GM08714 (cell line): Measurements from ENCODE around the gene P4HTM.

Experiments
- H3K4me3 ChIP-seq: fragments of 200-500 bp; sonication (Bioruptor generic); 2 replicates; pipeline ENCODE4 v1.5.1; 2014; ENCODE audit warnings: mild to moderate bottlenecking, low read length, inconsistent platforms
- ZNF274 ChIP-seq: IDR thresholded peaks from 2 replicates; pipeline ENCODE4 v1.6.1; 2012; ENCODE audit warnings: mild to moderate bottlenecking, low read depth, low read length

P4HTM gene

GRCh38 chr3:49021213-49021812 is 31.3 kb downstream of the P4HTM start:
- no peak for TF ChIP-seq ZNF274
- peak overlapping the region; percentile 77 for H3K4me3 ChIP-seq

- no peak for TF ChIP-seq ZNF274
- H3K4me3 ChIP-seq, result peak within 1 kb of the TSS; percentile 77
Observed at GRCh38 chr3:49021813-49022687, 32.0 kb downstream of the P4HTM start, which contains the start of gene NDUFAF3. Gene NDUFAF3, plus strand, starts transcription at chr3:49022121. Its CDS starts 24 bp downstream, at chr3:49022145.

GRCh38 chr3:49022688-49023171 is 32.7 kb downstream of the P4HTM start:
- TF ChIP-seq ZNF274, result no peak

GRCh38 chr3:49023775-49024174 is 33.7 kb downstream of the P4HTM start:
- TF ChIP-seq ZNF274, result no peak
- no peak overlapping the region for H3K4me3 ChIP-seq

More at GRCh38 chr3:49022688-49023171, 32.7 kb downstream of the P4HTM start:
- H3K4me3 ChIP-seq, result peak overlapping the region; percentile 77

DNA sequence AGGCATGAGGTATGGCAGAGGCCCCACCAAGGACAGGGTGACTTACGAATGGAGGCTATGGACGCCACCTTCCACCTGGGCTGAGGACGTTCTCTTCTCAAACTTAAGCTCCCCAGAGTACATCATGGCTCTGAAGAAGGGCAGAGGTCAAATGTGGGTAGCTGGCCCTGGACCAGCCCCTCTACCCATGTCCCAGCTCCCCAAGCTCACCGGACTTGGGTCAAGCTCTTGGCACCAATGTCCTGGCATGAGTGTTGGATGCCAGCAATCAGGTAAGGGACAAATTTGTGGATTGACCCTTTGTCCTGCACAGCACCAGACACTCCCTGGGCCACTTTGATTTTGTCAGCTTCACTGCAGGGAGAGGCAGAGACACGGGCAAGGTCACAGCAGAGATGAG is 34.4 kb downstream of the P4HTM start:
- H3K4me3 ChIP-seq, result no peak overlapping the region
- TF ChIP-seq ZNF274, result no peak

DNA sequence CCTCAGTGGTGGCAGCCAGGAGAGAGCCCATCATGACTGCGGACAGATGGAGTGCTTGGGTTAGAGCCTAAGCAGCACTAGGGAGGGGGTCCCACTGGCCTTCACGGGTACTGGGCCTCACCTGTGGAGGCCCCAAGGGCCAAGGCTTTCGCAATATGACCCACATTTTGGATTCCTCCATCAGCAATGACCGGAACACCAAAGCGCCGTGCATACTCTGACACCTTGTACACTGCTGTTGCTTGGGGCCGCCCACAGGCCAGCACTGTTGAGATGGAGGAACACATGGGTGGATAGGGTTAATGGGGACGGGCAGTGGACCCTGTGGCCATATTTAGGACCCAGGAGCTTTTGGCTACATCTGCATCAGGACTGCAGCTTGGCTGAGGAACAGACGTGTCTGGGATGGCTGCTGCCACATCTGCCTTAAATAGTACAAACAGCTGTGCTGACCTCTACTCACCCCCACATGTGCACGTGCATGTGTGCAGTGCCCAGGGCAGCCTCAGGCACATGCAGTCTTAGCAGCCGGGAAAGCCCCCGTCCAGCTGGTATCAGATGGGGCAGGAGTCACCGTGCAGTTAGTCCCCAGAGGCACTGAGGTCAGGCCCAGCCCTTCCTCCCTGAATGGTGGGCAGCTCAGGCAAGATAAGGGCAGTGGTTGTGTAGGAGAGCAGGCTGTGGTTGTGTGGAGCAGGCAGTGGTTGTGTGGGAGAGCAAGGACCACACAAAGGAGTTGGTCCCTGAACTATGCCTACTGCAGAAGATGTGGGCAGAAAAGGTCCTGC is 35.2 kb downstream of the P4HTM start:
- H3K4me3 ChIP-seq, result no peak overlapping the region

GRCh38 chr3:49025793-49026520 is 35.9 kb downstream of the P4HTM start:
- no peak overlapping the region for H3K4me3 ChIP-seq
- TF ChIP-seq ZNF274, result no peak

More for the DNA sequence above, 35.2 kb downstream of the P4HTM start:
- TF ChIP-seq ZNF274, result no peak

DNA sequence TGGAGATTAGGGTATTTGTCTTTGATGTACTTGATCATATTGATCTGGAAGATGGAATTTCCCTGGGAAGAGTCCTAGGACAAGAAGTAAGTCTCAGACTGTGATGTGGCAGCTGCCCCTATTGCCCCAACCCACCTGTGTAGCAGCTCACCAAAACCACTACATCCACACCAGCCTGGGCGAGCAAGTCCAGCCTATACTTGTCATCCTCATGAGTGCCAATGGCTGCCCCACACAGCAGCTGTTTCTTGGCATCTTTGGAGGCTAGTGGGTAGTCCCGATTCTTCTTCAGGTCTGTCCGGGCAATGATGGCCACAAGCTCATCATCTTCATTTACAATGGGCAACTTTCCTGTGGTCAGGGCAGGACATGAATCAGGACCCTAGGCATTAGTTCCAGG is 36.5 kb downstream of the P4HTM start:
- no peak for TF ChIP-seq ZNF274
- no peak overlapping the region for H3K4me3 ChIP-seq

DNA sequence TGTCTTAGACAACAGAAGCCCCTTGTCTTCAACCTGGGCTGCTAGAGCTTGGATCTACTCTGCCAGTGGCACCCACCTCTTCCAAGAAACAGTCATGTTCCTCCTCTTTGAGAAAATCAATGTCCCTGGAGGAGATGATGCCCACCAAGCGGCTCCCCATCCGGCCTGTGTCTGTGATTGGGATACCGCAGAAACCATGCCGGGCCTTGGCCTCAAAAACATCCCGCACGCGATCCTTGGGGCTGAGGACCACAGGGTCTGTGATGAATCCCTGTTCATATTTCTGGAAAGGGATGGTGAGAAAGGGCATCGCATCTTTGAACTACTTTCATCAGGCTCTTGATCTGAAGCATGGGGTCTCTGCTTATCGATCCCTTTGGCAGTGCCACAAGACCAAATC is 37.6 kb downstream of the P4HTM start:
- peak overlapping the region; percentile 77; the same call in 1 of the 2 replicates for H3K4me3 ChIP-seq
- no peak for TF ChIP-seq ZNF274

DNA sequence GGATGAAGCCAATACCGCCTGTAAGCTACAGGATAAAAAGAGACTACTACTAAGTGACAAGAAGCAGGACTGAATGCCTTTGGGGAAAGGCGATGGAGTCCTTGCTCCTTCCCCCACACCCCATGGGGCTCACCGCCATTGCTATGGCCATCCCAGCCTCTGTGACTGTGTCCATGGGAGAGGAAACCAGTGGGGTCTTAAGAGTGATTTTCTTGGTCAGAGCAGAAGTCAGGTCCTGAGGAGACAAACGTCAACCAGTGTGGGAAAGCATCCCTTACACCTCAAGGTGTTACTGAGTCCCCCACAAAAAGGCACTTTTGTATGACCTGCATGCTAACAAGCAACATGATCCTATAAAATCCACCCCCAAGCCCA is 38.2 kb downstream of the P4HTM start:
- no peak for TF ChIP-seq ZNF274
- H3K4me3 ChIP-seq, result peak overlapping the region; percentile 77

- H3K4me3 ChIP-seq, result peak within 1 kb of the TSS; percentile 77
- TF ChIP-seq ZNF274, result no peak
Observed at GRCh38 chr3:49028673-49029562, 38.9 kb downstream of the P4HTM start, which contains the start of gene IMPDH2. Gene IMPDH2, minus strand, starts transcription at chr3:49029398. Its CDS starts 48 bp downstream, at chr3:49029350.

DNA sequence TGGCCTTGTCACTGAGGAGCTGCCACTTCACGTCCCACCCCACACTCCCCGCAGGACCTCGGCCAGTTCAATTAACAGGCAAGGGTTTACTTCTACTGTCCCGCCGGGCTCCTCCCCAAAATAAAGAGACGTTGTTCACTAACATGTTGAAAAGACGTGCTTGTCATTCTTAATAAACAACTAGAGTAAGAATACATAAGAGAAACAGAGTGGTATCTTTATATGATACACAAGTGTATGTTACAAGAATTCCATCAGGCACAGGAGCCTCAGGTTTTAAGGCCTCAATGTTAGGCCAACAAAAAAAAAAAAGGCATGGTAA is 39.5 kb downstream of the P4HTM start:
- H3K4me3 ChIP-seq, result no peak overlapping the region

GRCh38 chr3:49030321-49030720 is 40.3 kb downstream of the P4HTM start:
- no peak overlapping the region for H3K4me3 ChIP-seq
- no peak for TF ChIP-seq ZNF274

More for the DNA sequence above, 39.5 kb downstream of the P4HTM start:
- TF ChIP-seq ZNF274, result no peak
